GM18498 (cell line): Measurements from ENCODE around the gene SLC12A3.
A peak's percentile ranks its signal among the peaks of the same experiment; 100 is the strongest.

ENCODE experiments used
- ATAC-seq: cut with Tn5 transposase; IDR thresholded peaks from one replicate; pipeline ENCODE4 v1.9.1; 2021; ENCODE audit warnings: mild to moderate bottlenecking, moderate library complexity; ENCODE audit not compliant: unreplicated experiment

The SLC12A3 gene

GRCh38 chr16:56886296-56886695 lies 21.3 kb downstream of the SLC12A3 start:
- ATAC-seq, result no peak

- ATAC-seq, result no peak
These were observed 21.8 kb downstream of the SLC12A3 start for GRCh38 chr16:56886826-56887225.

DNA sequence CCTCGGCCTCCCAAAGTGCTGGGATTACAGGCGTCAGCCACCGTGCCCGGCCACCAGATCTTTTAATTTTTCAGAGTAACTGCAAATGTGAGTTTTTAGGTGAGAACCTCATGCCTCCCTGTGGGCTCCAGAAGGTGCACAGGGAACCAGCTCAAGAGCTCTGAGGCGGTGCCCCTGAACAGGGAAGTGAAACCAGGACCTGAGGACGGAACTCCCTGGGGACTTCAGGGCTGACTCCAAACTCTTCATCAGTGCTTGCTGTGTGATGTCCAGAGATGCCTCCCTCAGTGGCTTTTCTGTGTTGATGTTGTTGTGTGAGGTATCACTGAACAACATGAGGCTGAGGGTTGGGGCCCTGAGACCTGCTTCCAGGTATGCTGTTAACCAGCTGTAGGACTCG lies 23.8 kb downstream of the SLC12A3 start:
- no peak for ATAC-seq

DNA sequence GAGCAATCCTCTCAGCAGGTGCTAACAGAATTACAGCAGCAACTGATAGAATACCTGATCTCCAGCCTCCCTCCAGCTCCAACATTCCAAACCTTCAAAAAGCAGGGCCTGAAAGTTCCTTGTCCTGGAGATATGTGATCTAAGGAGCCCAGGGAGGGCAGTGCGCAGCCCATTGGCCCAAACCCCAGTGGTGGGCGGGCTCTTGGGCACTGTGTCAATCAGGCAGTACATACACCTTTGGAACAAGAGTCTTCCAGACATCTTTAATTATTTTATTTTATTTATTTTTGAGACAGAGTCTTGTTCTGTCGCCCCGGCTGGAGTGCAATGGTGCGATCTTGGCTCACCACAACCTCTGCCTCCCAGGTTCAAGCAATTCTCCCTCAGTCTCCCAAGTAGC lies 24.2 kb downstream of the SLC12A3 start:
- no peak for ATAC-seq

DNA sequence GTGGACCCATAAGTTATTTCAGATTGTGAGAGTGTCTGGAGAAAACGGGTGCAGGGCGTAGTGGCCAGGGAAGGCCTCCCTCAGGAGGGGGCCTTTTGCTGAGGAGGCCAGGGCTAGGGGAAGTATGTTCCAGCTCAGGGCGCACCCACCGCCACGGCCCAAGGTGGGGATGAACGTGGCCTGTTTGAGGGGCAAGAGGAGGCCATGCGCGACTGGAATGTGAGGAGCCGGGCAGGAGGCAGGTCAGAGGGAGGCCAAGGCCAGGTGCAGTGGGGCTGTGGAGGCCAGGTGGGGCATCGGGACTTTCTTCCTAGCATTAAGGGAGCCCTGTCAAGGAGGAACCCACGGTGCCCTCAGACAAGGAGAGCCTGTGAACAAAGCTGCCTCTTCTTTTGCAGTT lies 26.7 kb downstream of the SLC12A3 start:
- ATAC-seq, result no peak

DNA sequence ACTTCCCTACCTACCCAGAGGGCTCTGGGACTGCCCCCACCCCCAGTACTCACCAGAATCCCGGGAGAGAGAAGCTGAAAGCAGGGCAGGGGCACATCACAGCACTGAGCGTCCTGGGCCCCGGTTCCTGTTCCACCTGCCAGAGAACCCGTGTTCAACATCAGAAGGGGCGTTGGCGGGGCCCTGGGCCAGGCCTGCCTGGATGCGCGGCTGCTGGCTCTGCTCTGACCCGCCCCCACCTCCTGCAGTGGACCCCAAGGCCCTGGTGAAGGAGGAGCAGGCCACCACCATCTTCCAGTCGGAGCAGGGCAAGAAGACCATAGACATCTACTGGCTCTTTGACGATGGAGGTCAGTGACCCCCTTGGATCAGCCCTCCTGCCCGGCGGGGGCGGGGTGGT lies 27.7 kb downstream of the SLC12A3 start:
- ATAC-seq, result no peak

DNA sequence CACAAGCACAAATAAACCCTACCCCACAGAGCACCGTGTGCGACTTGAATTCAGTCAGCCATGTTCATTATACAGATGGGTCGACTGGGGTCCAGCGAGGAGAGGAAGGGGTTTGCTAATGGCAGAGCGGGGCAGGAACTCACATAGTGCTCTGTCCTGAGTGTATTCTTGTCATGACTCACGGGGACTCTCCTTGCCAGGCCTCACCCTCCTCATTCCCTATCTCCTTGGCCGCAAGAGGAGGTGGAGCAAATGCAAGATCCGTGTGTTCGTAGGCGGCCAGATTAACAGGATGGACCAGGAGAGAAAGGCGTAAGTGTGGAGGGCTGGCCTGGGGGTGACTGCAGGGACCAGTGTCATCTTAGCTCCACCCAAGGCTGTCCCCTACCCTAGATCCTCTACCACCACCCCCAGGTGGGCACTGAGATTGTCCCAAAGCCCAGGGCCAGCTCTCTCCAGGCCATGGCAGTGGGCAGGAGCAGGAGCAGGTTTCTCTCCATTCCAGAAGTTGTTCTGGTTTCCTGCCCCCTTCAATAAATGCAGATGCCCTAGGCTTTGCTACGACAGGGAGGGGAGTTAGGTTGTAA lies 29.4 kb downstream of the SLC12A3 start:
- ATAC-seq, result no peak

DNA sequence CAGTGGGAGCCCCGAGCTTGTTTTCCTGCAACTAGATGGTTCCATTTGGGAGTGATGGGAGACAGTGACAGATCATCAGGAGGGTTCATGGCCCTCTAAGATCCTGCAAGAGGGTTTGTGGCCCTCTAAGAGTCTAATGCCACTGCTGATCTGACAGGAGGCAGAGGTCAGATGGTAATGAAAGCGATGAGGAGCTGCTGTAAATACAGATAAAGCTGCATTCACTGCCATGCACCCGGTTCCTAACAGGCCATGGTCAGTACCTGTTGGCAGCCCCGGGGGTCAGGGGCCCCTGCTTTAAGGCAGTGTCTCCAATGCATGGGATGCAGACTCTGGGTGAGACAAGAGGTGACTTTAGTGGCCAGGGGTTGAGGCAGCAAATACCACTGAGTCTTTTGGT lies 30.8 kb downstream of the SLC12A3 start:
- ATAC-seq, result no peak

DNA sequence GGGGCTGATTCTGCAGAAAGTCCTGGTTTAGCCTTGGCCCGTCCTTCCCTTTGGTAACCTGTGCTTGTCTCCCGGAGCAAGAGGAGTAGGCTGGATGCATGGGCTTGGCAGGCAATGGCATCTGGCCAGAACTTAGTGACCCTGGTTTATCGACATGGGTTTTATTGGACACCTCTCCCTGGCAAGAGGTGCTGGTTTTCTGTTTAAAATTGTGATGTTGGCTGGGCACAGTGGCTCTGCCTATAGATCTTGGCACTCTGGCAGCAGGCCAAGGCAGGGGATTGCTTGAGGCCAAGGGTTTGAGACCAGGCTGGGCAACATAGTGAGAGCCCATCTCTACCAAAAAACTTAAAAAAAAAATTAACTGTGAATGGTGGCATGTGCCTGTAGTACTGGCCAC lies 31.2 kb downstream of the SLC12A3 start:
- ATAC-seq, result no peak

DNA sequence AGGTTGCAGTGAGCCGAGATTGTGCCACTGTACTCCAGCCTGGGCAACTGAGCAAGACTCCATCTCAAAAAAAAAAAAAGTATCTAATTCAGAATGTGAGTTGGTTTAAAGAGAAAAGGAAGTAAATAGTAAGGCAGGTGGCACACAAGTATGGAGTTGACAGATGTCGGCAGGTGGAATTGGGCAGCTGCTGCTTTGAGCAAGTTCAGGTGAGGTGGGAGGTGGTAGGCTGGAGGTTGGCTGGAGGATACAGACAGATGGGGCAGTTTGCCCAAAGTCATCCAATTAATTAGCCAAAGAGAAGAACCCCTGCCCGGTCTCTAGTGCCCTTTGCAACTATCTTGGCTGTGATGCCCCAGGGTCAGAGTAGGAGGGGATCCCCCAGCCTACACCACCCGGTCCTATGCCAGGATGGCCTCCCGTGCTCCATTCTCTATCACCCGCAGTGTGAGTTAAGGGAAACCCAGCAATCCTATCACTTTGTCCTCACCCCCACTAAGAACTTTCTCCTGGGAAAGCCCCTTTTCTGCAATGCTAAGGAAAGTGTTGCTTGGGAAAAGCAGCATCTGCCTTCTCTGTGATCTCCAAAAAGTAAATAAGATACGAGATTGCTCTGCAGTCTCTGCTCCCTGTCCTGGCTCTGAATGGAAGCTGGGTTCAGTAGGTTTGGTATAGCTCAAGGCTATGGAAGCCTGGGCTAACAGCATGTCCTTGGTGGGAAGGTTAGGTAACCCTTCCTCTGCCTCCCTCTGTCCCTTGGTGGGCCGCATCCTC lies 32.2 kb downstream of the SLC12A3 start:
- no peak for ATAC-seq

DNA sequence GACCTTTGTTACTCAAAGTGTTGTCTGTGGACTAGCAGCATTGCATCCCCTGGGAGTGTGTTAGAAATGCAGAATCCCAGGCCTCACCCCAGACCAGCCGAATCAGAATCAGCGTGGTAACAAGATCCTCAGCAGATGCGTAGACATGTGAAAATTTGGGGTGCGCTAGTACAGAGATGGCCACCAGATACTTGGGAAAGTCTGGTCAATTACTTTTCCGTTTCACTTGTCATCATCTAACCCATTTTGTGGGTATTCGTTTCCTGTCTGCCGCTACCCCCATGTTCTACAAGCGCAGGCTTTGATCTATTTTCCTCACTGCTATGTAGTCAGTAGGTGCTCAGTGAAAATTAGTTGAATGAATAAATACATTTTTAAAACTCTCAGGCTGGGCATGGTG lies 33.8 kb downstream of the SLC12A3 start:
- ATAC-seq, result peak; percentile 77

DNA sequence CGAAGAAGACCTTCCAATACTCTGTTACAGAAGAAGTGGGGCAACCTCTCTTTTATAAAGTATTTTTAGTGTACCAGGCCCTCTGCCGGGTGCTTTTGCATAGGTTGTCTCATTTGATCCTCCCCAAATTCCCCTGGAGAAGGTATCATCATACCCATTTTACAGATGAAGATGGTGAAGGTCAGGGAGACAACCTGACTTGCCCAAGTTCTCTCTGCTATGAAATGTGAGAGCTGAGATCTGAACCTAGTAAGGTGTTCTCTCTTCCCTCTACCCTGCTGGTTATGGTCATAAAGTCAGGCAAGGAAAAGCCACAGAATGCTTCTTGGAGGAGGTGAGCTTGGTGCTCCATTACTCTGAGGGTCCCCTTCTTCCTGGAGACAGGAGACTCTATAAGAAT lies 38.9 kb downstream of the SLC12A3 start:
- no peak for ATAC-seq

- ATAC-seq, result no peak
These were observed 42.4 kb downstream of the SLC12A3 start for GRCh38 chr16:56907401-56907800.

DNA sequence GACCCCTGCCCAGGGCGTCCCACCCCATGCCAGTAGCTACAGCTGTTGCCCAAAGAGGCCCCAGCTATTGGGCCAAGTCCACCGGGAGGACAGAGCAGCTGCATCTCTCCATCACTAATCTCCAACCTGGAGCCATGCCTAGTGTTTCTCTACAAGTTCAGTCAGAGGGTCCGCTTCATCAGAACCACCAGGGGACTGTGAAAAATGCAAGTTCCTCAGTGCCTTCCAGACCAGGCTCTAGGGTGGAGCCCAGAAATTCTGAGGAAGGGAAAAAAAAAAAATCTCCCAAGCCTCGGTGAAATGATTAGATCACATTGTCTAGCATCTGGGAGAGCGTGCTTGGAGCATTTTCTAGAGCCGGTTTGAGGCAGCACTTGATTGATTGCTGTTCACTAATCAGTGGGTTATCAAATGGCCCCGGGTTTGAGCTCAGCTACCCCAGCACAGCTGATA lies 44.5 kb downstream of the SLC12A3 start:
- no peak for ATAC-seq

DNA sequence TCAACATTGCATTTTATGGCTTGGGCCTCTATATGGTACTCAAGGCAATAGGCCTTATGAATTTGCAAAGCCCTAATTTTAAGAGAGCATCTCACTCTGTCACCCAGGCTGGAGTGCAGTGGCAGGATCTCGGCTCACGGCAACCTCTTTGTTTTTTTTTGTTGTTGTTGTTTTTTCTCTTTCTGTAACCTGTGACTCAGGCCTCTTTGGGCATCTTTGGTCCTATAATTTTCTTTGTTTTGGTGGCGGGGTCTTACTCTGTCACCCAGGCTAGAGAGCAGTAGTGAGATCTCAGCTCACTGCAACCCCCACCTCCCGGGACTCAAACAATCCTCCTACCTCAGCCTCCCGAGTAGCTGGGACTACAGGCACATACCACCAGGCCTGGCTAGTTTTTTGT lies 45.1 kb downstream of the SLC12A3 start:
- ATAC-seq, result no peak

DNA sequence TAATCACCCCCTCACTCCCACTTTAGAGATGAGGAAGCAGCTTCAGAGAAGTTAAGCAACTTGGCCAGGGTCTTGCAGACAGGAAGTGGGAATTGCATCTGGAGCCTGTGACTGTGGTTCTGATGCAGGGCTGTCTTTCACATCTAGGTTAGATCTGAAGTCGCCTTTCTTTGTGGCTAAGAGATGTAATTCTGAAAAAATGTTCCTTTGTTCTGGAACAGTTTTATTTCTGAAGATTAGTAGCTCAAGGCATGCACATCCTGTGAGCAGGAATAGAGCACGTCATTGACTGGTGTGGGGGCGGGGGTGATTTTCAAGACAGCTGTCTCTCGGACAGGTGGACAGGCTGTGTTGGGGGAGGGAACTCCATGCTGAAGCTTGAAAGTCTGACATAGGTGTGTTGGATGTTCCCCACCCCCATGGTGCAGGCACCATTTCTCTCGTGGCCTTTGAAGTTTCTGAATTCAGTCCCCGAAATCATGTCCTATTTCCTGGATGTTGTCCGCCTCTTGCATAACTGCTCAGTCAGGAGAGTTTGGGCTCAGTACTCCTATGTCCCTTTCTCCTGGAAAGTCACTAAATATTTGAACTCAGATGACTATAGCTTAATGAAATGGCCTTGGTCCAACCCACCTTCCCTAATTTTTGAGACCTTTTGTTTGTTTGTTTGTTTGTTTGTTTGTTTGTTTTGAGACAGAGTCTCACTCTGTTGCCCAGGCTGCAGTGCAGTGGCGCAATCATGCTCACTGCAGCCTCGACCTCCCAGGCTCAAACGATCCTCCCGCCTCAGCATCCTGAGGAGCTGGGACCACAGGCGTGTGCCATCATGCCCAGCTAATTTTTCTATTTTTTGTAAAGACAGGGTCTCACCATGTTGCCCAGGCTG lies 45.9 kb downstream of the SLC12A3 start:
- ATAC-seq, result no peak

DNA sequence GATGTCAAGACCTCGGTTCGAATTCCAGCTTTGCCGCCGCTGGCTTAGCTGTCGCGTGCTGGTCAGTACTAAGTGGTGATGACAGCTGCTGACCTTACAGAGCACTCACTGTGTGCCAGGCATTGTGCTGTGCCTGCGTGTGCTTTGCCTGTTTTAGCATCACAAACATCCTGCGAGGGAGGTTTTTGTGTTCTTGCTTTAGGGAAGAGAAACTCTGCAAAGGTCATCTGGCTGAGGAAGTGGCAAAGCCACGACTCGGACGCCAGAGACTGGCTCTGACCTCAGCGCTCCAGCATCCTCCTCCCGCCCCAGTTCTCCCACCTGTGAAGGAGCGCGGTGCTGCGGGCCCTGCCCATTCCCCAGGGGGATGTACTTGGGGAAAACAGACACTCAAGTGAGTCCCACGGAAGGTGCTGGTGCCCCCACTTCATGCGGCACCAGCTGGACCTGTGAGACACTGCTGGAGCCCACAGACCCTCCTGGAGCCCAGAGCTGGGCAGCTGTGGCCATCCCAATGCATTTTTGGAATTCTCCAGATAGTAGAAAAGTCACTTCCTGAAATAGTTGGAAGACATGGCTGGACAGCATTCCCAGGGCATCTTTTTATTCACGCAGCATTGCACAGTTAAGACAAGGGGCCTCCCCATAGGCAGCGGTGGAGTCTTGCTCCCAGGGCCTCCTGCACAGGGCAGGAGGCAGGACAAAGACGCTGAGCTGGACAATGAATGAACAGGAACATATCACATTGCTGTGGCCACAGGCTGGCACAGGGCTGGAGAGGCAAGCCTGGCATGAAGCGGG lies 47.0 kb downstream of the SLC12A3 start:
- ATAC-seq, result peak; percentile 81

- no peak for ATAC-seq
These were observed 48.0 kb downstream of the SLC12A3 start for GRCh38 chr16:56912746-56913708.

- ATAC-seq, result no peak
These were observed 49.9 kb downstream of the SLC12A3 start for GRCh38 chr16:56914896-56915295.
